BLaER1 treated with 17β-estradiol and CSF1 and Interleukin-3, amounts not matched to agents 10 nM and 100 nM (cell line): ENCODE data around the gene MAMDC2.

ENCODE experiments used
- H3K27ac ChIP-seq, 11 experiments: shearing (Covaris generic); formaldehyde crosslinking; 2 replicates each; pipeline ENCODE4 v1.8.1; 2022
- H3K27me3 ChIP-seq, 11 experiments: shearing (Covaris generic); formaldehyde crosslinking; 2 replicates each; pipeline ENCODE4 v1.8.1; 2022
- H3K36me3 ChIP-seq, 11 experiments: shearing (Covaris generic); formaldehyde crosslinking; 2 replicates each; pipeline ENCODE4 v1.8.1; 2022
- H3K4me1 ChIP-seq, 10 experiments: shearing (Covaris generic); formaldehyde crosslinking; 2 replicates each; pipeline ENCODE4 v1.8.1; 2022
- H3K4me2 ChIP-seq, 11 experiments: shearing (Covaris generic); formaldehyde crosslinking; 2 replicates each; pipeline ENCODE4 v1.8.1; 2022
- H3K4me3 ChIP-seq, 10 experiments: shearing (Covaris generic); formaldehyde crosslinking; 2 replicates each; pipeline ENCODE4 v1.8.1; 2022
- H3K9ac ChIP-seq, 11 experiments: shearing (Covaris generic); formaldehyde crosslinking; 2 replicates each; pipeline ENCODE4 v1.8.1; 2022
- H3K9me3 ChIP-seq, 11 experiments: shearing (Covaris generic); formaldehyde crosslinking; replicated peaks in 1 of 11; 2 replicates each; pipeline ENCODE4 v1.8.1; 2022
- H4K20me1 ChIP-seq, 11 experiments: shearing (Covaris generic); formaldehyde crosslinking; 2 replicates each; pipeline ENCODE4 v1.8.1; 2022
- Cebpa-rat ChIP-seq, 11 experiments: shearing (Covaris generic); IDR thresholded peaks; 2 replicates each; pipeline ENCODE4 v1.8.1; 2022

The MAMDC2 gene

DNA sequence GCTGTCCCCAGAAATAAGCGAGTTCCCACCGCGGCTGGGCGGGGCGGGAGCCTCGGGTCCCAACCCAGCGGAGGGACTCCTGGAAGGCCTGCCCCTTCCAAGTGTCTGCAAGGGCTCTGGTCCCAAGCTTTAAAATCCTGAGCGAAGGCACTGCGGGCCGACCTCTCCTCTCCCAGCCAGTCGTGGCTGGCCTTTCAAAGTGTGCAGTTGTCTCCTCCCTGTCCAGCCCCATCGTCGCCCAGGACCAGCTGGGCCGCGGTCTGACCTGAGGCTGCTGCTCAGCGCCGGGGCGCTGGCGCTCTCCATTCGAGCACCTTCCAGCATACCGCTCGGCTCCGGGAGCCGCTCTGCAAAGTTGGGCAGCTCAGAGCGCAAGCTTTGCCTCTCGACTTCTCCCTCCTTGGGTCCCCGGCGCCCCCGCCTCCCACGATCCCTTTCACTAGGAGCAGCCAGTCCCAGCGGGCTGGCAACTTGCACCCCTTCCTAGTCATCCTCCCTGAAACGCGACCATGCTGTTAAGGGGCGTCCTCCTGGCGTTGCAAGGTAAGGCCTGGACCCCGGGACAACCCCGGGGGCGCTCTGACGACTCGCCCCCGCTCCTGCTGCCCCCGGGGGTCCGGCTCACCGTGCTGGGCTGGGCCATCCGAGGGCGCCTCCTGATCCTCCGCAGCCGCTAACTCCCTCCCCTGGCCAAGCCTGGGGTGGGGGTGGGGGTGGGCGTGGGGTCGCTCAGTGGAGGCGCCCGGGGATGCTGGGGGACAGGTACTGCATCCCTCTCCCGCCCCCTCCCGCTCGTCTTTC is at the start of gene MAMDC2:
Gene MAMDC2, plus strand, starts transcription at position 160 of the 801 bp plus-strand sequence. Its CDS starts 350 bp downstream, at position 510.
- no peak within 1 kb of the TSS for H3K9ac ChIP-seq
- H3K4me2 ChIP-seq = no peak within 1 kb of the TSS
- H3K4me3 ChIP-seq = no peak within 1 kb of the TSS
- no peaks in the 10 kb centered on the region for H3K36me3 ChIP-seq
- peaks cover 0 to 33% (median 8%) of the 10 kb centered on the region in 10 experiments; a peak in 14 of 20 replicates for H3K4me1 ChIP-seq
- H3K9me3 ChIP-seq = peaks cover 0 to 3% (median 0%) of the 10 kb centered on the region in 11 experiments; a peak in 1 of 22 replicates
- H3K27me3 ChIP-seq = no peaks in the 10 kb centered on the region
- H3K27ac ChIP-seq = no peak within 1 kb of the TSS
- no peaks in the 10 kb centered on the region for H4K20me1 ChIP-seq
- TF ChIP-seq Cebpa-rat (IDR thresholded peaks at IDR 0.05) = no peak

- no peaks in the 10 kb centered on the region for H3K27me3 ChIP-seq
- no peaks in the 10 kb centered on the region for H3K9me3 ChIP-seq
- H4K20me1 ChIP-seq = no peaks in the 10 kb centered on the region
- H3K4me2 ChIP-seq = no peak overlapping the region
- H3K36me3 ChIP-seq = no peaks in the 10 kb centered on the region
- H3K27ac ChIP-seq = no peak overlapping the region
- TF ChIP-seq Cebpa-rat (IDR thresholded peaks at IDR 0.05) = no peak
- H3K4me3 ChIP-seq = no peak overlapping the region
- no peak overlapping the region for H3K9ac ChIP-seq
- no peaks in the 10 kb centered on the region for H3K4me1 ChIP-seq
Measured at GRCh38 chr9:69995846-69996245, 47.8 kb upstream of the MAMDC2 start.

- Histone ChIP-seq H3K27ac (no peak overlapping the region), H3K4me2 (no peak overlapping the region), H3K9me3 (no peaks in the 10 kb centered on the region), H3K9ac (no peak overlapping the region), H3K4me1 (no peaks in the 10 kb centered on the region), H4K20me1 (no peaks in the 10 kb centered on the region), H3K36me3 (no peaks in the 10 kb centered on the region), H3K27me3 (no peaks in the 10 kb centered on the region), H3K4me3 (no peak overlapping the region)
- no peak for TF ChIP-seq Cebpa-rat (IDR thresholded peaks at IDR 0.05)
Measured at GRCh38 chr9:69996967-69997366, 46.7 kb upstream of the MAMDC2 start.

DNA sequence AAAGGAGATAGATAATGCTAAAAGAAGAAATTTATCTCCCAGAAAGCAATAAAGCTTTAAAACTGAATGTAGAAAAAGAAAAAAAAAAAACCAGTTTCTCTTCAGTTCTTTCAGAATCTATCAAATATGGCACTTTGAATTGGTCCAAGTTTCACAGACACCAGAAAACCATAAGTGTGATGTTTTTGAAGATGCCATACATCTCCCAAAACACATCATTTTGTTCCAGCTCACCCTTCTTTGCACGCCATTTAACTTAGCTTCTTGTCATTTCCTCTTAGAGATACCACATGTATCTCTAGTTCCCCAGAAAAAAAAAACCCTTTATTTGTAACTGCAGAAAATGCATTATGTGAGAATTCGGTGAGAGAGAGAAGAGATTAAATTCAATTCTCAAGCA is 46.1 kb upstream of the MAMDC2 start:
- Histone ChIP-seq H3K9me3 (no peaks in the 10 kb centered on the region), H3K4me3 (no peak overlapping the region), H3K36me3 (no peaks in the 10 kb centered on the region), H3K27me3 (no peaks in the 10 kb centered on the region), H3K27ac (no peak overlapping the region), H3K4me1 (no peaks in the 10 kb centered on the region), H3K9ac (no peak overlapping the region), H3K4me2 (no peak overlapping the region), H4K20me1 (no peaks in the 10 kb centered on the region)
- no peak for TF ChIP-seq Cebpa-rat (IDR thresholded peaks at IDR 0.05)

GRCh38 chr9:69999315-69999714 is 44.3 kb upstream of the MAMDC2 start:
- TF ChIP-seq Cebpa-rat (IDR thresholded peaks at IDR 0.05) = no peak
- no peaks in the 10 kb centered on the region for H3K36me3 ChIP-seq

GRCh38 chr9:70000469-70000868 is 43.2 kb upstream of the MAMDC2 start:
- Histone ChIP-seq H3K4me3 (no peak overlapping the region), H3K27ac (no peak overlapping the region), H3K9me3 (no peaks in the 10 kb centered on the region), H4K20me1 (no peaks in the 10 kb centered on the region), H3K36me3 (no peaks in the 10 kb centered on the region), H3K4me1 (no peaks in the 10 kb centered on the region), H3K9ac (no peak overlapping the region), H3K27me3 (no peaks in the 10 kb centered on the region), H3K4me2 (no peak overlapping the region)
- TF ChIP-seq Cebpa-rat (IDR thresholded peaks at IDR 0.05) = no peak

More at GRCh38 chr9:69999315-69999714, 44.3 kb upstream of the MAMDC2 start:
- Histone ChIP-seq H3K27ac (no peak overlapping the region), H3K4me1 (no peaks in the 10 kb centered on the region), H3K9ac (no peak overlapping the region), H3K4me2 (no peak overlapping the region), H3K9me3 (no peaks in the 10 kb centered on the region), H4K20me1 (no peaks in the 10 kb centered on the region), H3K4me3 (no peak overlapping the region), H3K27me3 (no peaks in the 10 kb centered on the region)

- Histone ChIP-seq H3K27me3 (no peaks in the 10 kb centered on the region), H3K27ac (no peak overlapping the region), H3K4me2 (no peak overlapping the region), H4K20me1 (no peaks in the 10 kb centered on the region), H3K9me3 (no peaks in the 10 kb centered on the region), H3K4me1 (peaks cover 0 to 8% (median 6%) of the 10 kb centered on the region in 10 experiments; a peak in 14 of 20 replicates), H3K4me3 (no peak overlapping the region), H3K9ac (no peak overlapping the region), H3K36me3 (no peaks in the 10 kb centered on the region)
- no peak for TF ChIP-seq Cebpa-rat (IDR thresholded peaks at IDR 0.05)
Measured at GRCh38 chr9:70003901-70004714, 39.5 kb upstream of the MAMDC2 start.

DNA sequence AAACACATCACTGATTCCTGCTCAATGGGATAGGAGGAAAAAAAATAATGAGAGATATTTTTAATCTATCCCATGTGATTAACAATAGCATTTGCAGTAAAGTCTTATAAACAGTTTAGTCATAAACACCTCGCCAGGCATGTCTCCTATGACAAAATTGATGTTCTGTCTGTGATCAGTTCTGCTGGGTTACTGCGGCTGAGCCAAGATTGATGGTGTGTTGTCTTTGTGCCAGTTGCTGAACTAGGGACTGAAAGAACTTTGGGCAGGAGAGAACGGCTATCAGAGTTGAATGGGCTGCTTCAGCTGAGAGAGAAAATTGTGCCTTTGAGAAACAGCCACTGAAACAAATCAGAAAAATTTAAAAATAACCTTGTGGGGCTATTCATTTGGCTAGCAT is 37.3 kb upstream of the MAMDC2 start:
- H3K9me3 ChIP-seq = no peaks in the 10 kb centered on the region
- peaks cover 0 to 10% (median 8%) of the 10 kb centered on the region in 10 experiments; a peak in 14 of 20 replicates for H3K4me1 ChIP-seq
- no peak overlapping the region for H3K4me2 ChIP-seq
- no peak overlapping the region for H3K27ac ChIP-seq
- no peaks in the 10 kb centered on the region for H3K27me3 ChIP-seq
- no peak overlapping the region for H3K9ac ChIP-seq
- no peaks in the 10 kb centered on the region for H3K36me3 ChIP-seq
- no peak for TF ChIP-seq Cebpa-rat (IDR thresholded peaks at IDR 0.05)
- no peaks in the 10 kb centered on the region for H4K20me1 ChIP-seq
- H3K4me3 ChIP-seq = no peak overlapping the region

- Histone ChIP-seq H3K4me3 (no peak overlapping the region), H4K20me1 (no peaks in the 10 kb centered on the region), H3K27me3 (no peaks in the 10 kb centered on the region), H3K9ac (no peak overlapping the region), H3K27ac (no peak overlapping the region), H3K36me3 (no peaks in the 10 kb centered on the region), H3K4me1 (peaks cover 0 to 10% (median 8%) of the 10 kb centered on the region in 10 experiments; a peak in 14 of 20 replicates), H3K4me2 (no peak overlapping the region), H3K9me3 (no peaks in the 10 kb centered on the region)
- no peak for TF ChIP-seq Cebpa-rat (IDR thresholded peaks at IDR 0.05)
Measured at GRCh38 chr9:70007831-70008230, 35.8 kb upstream of the MAMDC2 start.
